Adipose tissue (tissue), 3 donors: ENCODE results near the gene EEF2. TPM values are rescaled to one million over a fixed set of nuclear protein-coding genes. Genes with fewer than 3 reads are reported as not detected.
"Not testable (repeated sequence)": the region's sequence is repeated elsewhere in the genome, so short reads cannot be mapped to it uniquely, and the experiment has no call there.

Experiments used
- H3K27ac ChIP-seq: one replicate; pipeline ENCODE4 v1.5.1; 2013; ENCODE audit warnings: low read depth, low read length
- WGBS, 3 donors: extraction: QIAGEN DNeasy Blood & Tissue Kit; methylation state at CpG; one replicate each; pipeline ENCODE4 v1.1.7; 2013; 5-methylcytosine and 5-hydroxymethylcytosine counted together
- polyA plus RNA-seq, 3 donors: library from polyadenylated mRNA; stranded (reverse); fragments of 200-250 nt; gene quantifications; one replicate each; pipeline ENCODE4 v1.2.3, GENCODE V29; 2013
- donor health status: healthy with polysubstance abuse.
- donor health status: Bipolar disorder and iron deficiency.
- donor health status: healthy.

Gene EEF2
- polyA plus RNA-seq, 3 donors = 1,566 to 2,151 (median 1,831) TPM

GRCh38 chr19:3959766-3960131 is 25.5 kb downstream of the EEF2 start:
- H3K27ac ChIP-seq = no peak overlapping the region
- 95 to 99% (median 97%) methylated on average over 15 of the region's 15 CpGs for WGBS, 3 donors

- H3K27ac ChIP-seq = no peak overlapping the region
Observed at GRCh38 chr19:3958836-3959765, 26.2 kb downstream of the EEF2 start.

GRCh38 chr19:3955688-3956087 is 29.6 kb downstream of the EEF2 start:
- WGBS, 3 donors = 83 to 90% (median 89%) methylated on average over 9 to 10 of the region's 10 CpGs
- no peak overlapping the region for H3K27ac ChIP-seq

More at GRCh38 chr19:3958836-3959765, 26.2 kb downstream of the EEF2 start:
- 95 to 97% (median 97%) methylated on average over 76 to 86 of the region's 86 CpGs for whole genome bisulfite sequencing, 3 donors

- not testable (repeated sequence) for H3K27ac ChIP-seq
- 80 to 89% (median 82%) methylated on average over 13 of the region's 13 CpGs for WGBS, 3 donors
Observed at GRCh38 chr19:3955276-3955675, 30.0 kb downstream of the EEF2 start.

GRCh38 chr19:3954107-3954506 is 31.2 kb downstream of the EEF2 start:
- 82 to 88% (median 85%) methylated on average over 12 of the region's 12 CpGs for WGBS, 3 donors
- H3K27ac ChIP-seq = no peak overlapping the region

GRCh38 chr19:3952755-3953276 is 32.4 kb downstream of the EEF2 start:
- not testable (repeated sequence) for H3K27ac ChIP-seq
- WGBS, 3 donors = 78 to 92% (median 83%) methylated on average over 9 of the region's 9 CpGs

- WGBS, 3 donors = 23 to 35% (median 31%) methylated on average over 37 to 41 of the region's 41 CpGs
- H3K27ac ChIP-seq = no peak overlapping the region
Observed at GRCh38 chr19:3950871-3951861, 34.1 kb downstream of the EEF2 start.

- H3K27ac ChIP-seq = no peak overlapping the region
- 28 to 48% (median 41%) methylated on average over 19 to 20 of the region's 20 CpGs for WGBS, 3 donors
Observed at GRCh38 chr19:3949997-3950859, 35.0 kb downstream of the EEF2 start.

GRCh38 chr19:3949294-3949693 is 36.0 kb downstream of the EEF2 start:
- H3K27ac ChIP-seq = no peak overlapping the region
- 75 to 89% (median 82%) methylated on average over 11 of the region's 11 CpGs for WGBS, 3 donors

- 81 to 93% (median 91%) methylated on average over 15 of the region's 15 CpGs for WGBS, 3 donors
- H3K27ac ChIP-seq = not testable (repeated sequence)
Observed at GRCh38 chr19:3947316-3947933, 37.8 kb downstream of the EEF2 start.

GRCh38 chr19:3945838-3946237 is 39.4 kb downstream of the EEF2 start:
- H3K27ac ChIP-seq = no peak overlapping the region
- 45 to 54% (median 52%) methylated on average over 2 of the region's 2 CpGs for WGBS, 3 donors

- no peak overlapping the region for H3K27ac ChIP-seq
- 69 to 86% (median 70%) methylated on average over 11 of the region's 11 CpGs for WGBS, 3 donors
Observed at GRCh38 chr19:3944018-3944721, 41.1 kb downstream of the EEF2 start.

- no peak overlapping the region for H3K27ac ChIP-seq
- WGBS, 3 donors = 74 to 87% (median 79%) methylated on average over 8 of the region's 8 CpGs
Observed at GRCh38 chr19:3942790-3943409, 42.4 kb downstream of the EEF2 start.

- WGBS, 3 donors = 84 to 90% (median 88%) methylated on average over 22 of the region's 22 CpGs
- H3K27ac ChIP-seq = not testable (repeated sequence)
Observed at GRCh38 chr19:3938300-3938950, 46.8 kb downstream of the EEF2 start.

- WGBS, 3 donors = 79 to 84% (median 83%) methylated on average over 23 to 26 of the region's 29 CpGs
- H3K27ac ChIP-seq = no peak overlapping the region
Observed at GRCh38 chr19:3936506-3937442, 48.5 kb downstream of the EEF2 start.
